Measurements from ENCODE around the gene OSBPL5.

DNA sequence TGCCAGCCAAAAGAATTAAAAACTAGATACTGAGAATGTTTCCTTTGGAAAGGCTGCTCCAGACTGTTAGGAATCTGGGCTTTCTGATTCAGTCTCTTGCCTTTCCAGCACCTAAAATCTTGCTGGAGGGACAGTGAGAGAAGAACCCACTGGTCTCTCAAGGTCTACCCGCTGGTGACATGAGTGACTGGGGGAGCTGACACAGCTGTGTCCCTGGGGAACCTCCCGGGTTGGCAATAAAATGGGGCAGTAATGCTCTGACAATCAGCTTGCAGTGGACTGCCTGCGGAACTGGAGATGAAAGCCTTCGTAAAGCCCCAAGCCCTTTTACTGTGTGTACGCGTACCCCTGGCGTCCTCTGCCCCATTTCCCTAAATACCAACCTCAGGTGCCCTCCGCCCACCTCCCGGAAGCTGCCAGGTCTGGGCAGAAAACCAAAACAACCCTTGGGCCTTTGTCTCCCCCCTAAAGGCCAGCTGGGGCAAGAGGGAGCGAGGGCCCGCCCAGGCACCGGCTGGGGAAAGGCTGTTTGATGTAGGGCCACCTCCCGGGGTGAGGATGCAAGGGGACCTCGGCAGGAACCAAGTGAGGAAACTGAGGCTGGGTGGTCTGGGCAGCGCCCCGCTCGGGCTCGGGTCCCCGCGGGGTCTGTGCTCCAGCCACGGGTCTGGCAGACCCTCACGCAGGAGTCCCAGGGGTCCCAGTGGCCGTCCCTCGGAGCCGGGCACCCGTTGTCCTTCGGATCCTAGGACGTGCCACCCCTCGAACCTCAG is 108.6 kb downstream of the OSBPL5 start:
- no peak for TF ChIP-seq EZH2 (IDR thresholded peaks at IDR 0.05; ENCODE audit: borderline replicate concordance, low read depth, low read length, poor library complexity, severe bottlenecking)
- TF ChIP-seq, protein P1, sequence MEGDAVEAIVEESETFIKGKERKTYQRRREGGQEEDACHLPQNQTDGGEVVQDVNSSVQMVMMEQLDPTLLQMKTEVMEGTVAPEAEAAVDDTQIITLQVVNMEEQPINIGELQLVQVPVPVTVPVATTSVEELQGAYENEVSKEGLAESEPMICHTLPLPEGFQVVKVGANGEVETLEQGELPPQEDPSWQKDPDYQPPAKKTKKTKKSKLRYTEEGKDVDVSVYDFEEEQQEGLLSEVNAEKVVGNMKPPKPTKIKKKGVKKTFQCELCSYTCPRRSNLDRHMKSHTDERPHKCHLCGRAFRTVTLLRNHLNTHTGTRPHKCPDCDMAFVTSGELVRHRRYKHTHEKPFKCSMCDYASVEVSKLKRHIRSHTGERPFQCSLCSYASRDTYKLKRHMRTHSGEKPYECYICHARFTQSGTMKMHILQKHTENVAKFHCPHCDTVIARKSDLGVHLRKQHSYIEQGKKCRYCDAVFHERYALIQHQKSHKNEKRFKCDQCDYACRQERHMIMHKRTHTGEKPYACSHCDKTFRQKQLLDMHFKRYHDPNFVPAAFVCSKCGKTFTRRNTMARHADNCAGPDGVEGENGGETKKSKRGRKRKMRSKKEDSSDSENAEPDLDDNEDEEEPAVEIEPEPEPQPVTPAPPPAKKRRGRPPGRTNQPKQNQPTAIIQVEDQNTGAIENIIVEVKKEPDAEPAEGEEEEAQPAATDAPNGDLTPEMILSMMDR (conservative IDR thresholded peaks at IDR 0.05; ENCODE audit: low read depth, low read length) = no peak
